CD8-positive, alpha-beta memory T cell (primary cell): ENCODE results near the gene ZNF100. TPM values are rescaled to one million over a fixed set of nuclear protein-coding genes. Genes with fewer than 3 reads are reported as not detected.
"Not testable (repeated sequence)": the region's sequence is repeated elsewhere in the genome, so short reads cannot be mapped to it uniquely, and the experiment has no call there.

Source experiments
- CTCF ChIA-PET: fragments of 350-600 bp; sonication (Branson Sonifier 250); formaldehyde crosslinking; loops from one replicate; lab custom pipeline; 2021; ENCODE audit warnings: antibody characterized with exemption; lab: Charles Lee
- POLR2A ChIA-PET: fragments of 350-600 bp; sonication (Branson Sonifier 250); formaldehyde crosslinking; loops from one replicate; lab custom pipeline; 2021; ENCODE audit warnings: antibody characterized with exemption; lab: Charles Lee
- DNase-seq, 5 donors: peaks; one replicate each; pipeline versions ENCODE4 v3.0.0 to v3.0.0-alpha.2; 2020 to 2022; ENCODE audit warnings: mixed read lengths in 1 of 5
- H3K27ac ChIP-seq: one replicate; pipeline ENCODE4 v1.7.0; 2013; ENCODE audit warnings: low read depth, mild to moderate bottlenecking, low read length, moderate library complexity
- H3K27me3 ChIP-seq: 2 replicates; pipeline ENCODE4 v1.7.0; 2013; ENCODE audit warnings: low read length, mild to moderate bottlenecking; ENCODE audit not compliant: insufficient read depth, poor library complexity, severe bottlenecking
- H3K36me3 ChIP-seq: 2 replicates; pipeline ENCODE4 v1.7.0; 2013; ENCODE audit warnings: mild to moderate bottlenecking, low read length, moderate library complexity; ENCODE audit not compliant: insufficient read depth
- H3K4me1 ChIP-seq: 2 replicates; pipeline ENCODE4 v1.7.0; 2013; ENCODE audit warnings: mild to moderate bottlenecking, low read length, moderate library complexity; ENCODE audit not compliant: insufficient read depth
- H3K4me3 ChIP-seq: 2 replicates; pipeline ENCODE4 v1.7.0; 2013; ENCODE audit warnings: mild to moderate bottlenecking, low read length
- H3K9me3 ChIP-seq: 2 replicates; pipeline ENCODE4 v1.7.0; 2013; ENCODE audit warnings: mild to moderate bottlenecking, low read length
- H3K27ac Mint-ChIP-seq, 8 donors: one replicate each; pipeline ENCODE4 v1.8.0; 2020 to 2021; ENCODE audit warnings: mixed read lengths in 8 of 8, mild to moderate bottlenecking in 6 of 8, inconsistent platforms in 3 of 8, moderate library complexity in 3 of 8
- H3K27me3 Mint-ChIP-seq, 2 donors: one replicate each; pipeline ENCODE4 v1.8.0; 2020 to 2021; ENCODE audit warnings: mixed read lengths in 2 of 2, mild to moderate bottlenecking in 1 of 2, moderate library complexity in 1 of 2
- H3K36me3 Mint-ChIP-seq, 3 donors: one replicate each; pipeline ENCODE4 v1.8.0; 2020 to 2021; ENCODE audit warnings: mixed read lengths in 3 of 3, inconsistent platforms in 1 of 3, mild to moderate bottlenecking in 1 of 3
- H3K4me1 Mint-ChIP-seq, 3 donors: one replicate each; pipeline ENCODE4 v1.8.0; 2020 to 2021; ENCODE audit warnings: mixed read lengths in 3 of 3, inconsistent platforms in 1 of 3, mild to moderate bottlenecking in 1 of 3
- H3K4me3 Mint-ChIP-seq, 7 donors: one replicate each; pipeline ENCODE4 v1.8.0; 2020 to 2021; ENCODE audit warnings: mixed read lengths in 7 of 7, mild to moderate bottlenecking in 6 of 7, moderate library complexity in 4 of 7, inconsistent platforms in 2 of 7
- H3K9me3 Mint-ChIP-seq, 5 donors: one replicate each; pipeline ENCODE4 v1.8.0; 2020 to 2022; ENCODE audit warnings: mixed read lengths in 5 of 5, mild to moderate bottlenecking in 3 of 5, moderate library complexity in 2 of 5, inconsistent platforms in 1 of 5
- polyA plus RNA-seq: library from polyadenylated mRNA; unstranded; fragments of 300-500 nt; fragmentation: Illumina TruSeq; gene quantifications from one replicate; pipeline ENCODE4 v1.2.3, GENCODE V29; 2021
- total RNA-seq, 2 experiments: library from RNA; stranded (reverse); gene quantifications; one replicate each; pipeline ENCODE4 v1.2.3, GENCODE V29; 2021

Gene ZNF100
- total and polyA plus RNA-seq, 3 experiments from 2014 or later: 8.0 to 19.2 (median 18.3) TPM

- Histone ChIP-seq H3K9me3 (no peaks in the 10 kb centered on the region), H3K4me3 (no peak overlapping the region), H3K4me1 (no peaks in the 10 kb centered on the region), H3K27me3 (no peaks in the 10 kb centered on the region), H3K27ac (no peak overlapping the region), H3K36me3 (no peaks in the 10 kb centered on the region)
- Mint-ChIP-seq H3K27me3 (peaks cover 3 to 21% of the 10 kb centered on the region in 2 donors), H3K36me3 (no peaks in the 10 kb centered on the region), H3K4me3 (no peak overlapping the region), H3K27ac (no peak overlapping the region), H3K4me1 (no peaks in the 10 kb centered on the region), H3K9me3 (peaks cover 0 to 18% (median 0%) of the 10 kb centered on the region in 5 donors)
- no peak for DNase-seq
- ChIA-PET CTCF (no interaction called here), POLR2A (no interaction called here)
Observed at GRCh38 chr19:21680026-21680425, 87.4 kb downstream of the ZNF100 start.

GRCh38 chr19:21677696-21678418 is 89.5 kb downstream of the ZNF100 start:
- peaks cover 0 to 15% (median 0%) of the 10 kb centered on the region in 5 donors for H3K9me3 Mint-ChIP-seq
- H3K4me3 ChIP-seq: no peak overlapping the region

GRCh38 chr19:21674454-21674853 is 92.9 kb downstream of the ZNF100 start:
- Histone ChIP-seq H3K27ac (no peak overlapping the region), H3K27me3 (no peaks in the 10 kb centered on the region), H3K36me3 (no peaks in the 10 kb centered on the region), H3K9me3 (no peaks in the 10 kb centered on the region), H3K4me1 (no peaks in the 10 kb centered on the region), H3K4me3 (no peak overlapping the region)
- Mint-ChIP-seq H3K4me3 (no peak overlapping the region), H3K36me3 (no peaks in the 10 kb centered on the region), H3K9me3 (peaks cover 0 to 3% (median 0%) of the 10 kb centered on the region in 5 donors), H3K27ac (no peak overlapping the region), H3K27me3 (peaks cover 3 to 8% of the 10 kb centered on the region in 2 donors), H3K4me1 (no peaks in the 10 kb centered on the region)
- ChIA-PET POLR2A (no interaction called here), CTCF (no interaction called here)
- no peak for DNase-seq

More at GRCh38 chr19:21677696-21678418, 89.5 kb downstream of the ZNF100 start:
- Histone ChIP-seq H3K27me3 (no peaks in the 10 kb centered on the region), H3K9me3 (no peaks in the 10 kb centered on the region), H3K36me3 (no peaks in the 10 kb centered on the region), H3K27ac (no peak overlapping the region), H3K4me1 (no peaks in the 10 kb centered on the region)
- CTCF ChIA-PET: no interaction called here
- no peaks in the 10 kb centered on the region for H3K4me1 Mint-ChIP-seq
- H3K27ac Mint-ChIP-seq: no peak overlapping the region
- POLR2A ChIA-PET: no interaction called here
- H3K36me3 Mint-ChIP-seq: no peaks in the 10 kb centered on the region
- H3K4me3 Mint-ChIP-seq: peak overlapping the region in 4 of 7 donors; percentile 14 to 67 (median 41)
- H3K27me3 Mint-ChIP-seq: peaks cover 3 to 21% of the 10 kb centered on the region in 2 donors
- DNase-seq: no peak

- H3K27me3 Mint-ChIP-seq, H3K27ac ChIP-seq, H3K4me1 Mint-ChIP-seq, H3K4me3 Mint-ChIP-seq, H3K9me3 Mint-ChIP-seq, H3K4me1 ChIP-seq, CTCF ChIA-PET, H3K36me3 Mint-ChIP-seq, H3K4me3 ChIP-seq, H3K9me3 ChIP-seq, H3K27me3 ChIP-seq, POLR2A ChIA-PET, H3K36me3 ChIP-seq, DNase-seq, H3K27ac Mint-ChIP-seq: not testable (repeated sequence)
Observed at GRCh38 chr19:21673479-21673878, 93.9 kb downstream of the ZNF100 start.

Other genes with a start within 250 kb of the ZNF100 start
- gene ZNF43, start 68.6 kb upstream of the ZNF100 start, total RNA-seq: 10 to 100 TPM; 22.7 to 25.2 TPM
- gene ZNF43, start 68.6 kb upstream of the ZNF100 start, polyA plus RNA-seq: 13.9 TPM
- gene ZNF208, start 243.4 kb upstream of the ZNF100 start, total RNA-seq: 1 to 10 TPM; 1.8 to 2.6 TPM
- gene ZNF208, start 243.4 kb upstream of the ZNF100 start, polyA plus RNA-seq: 0.51 TPM